Large intestine (tissue), 3 donors: Measurements from ENCODE around the gene IL37. TPM values are rescaled to one million over a fixed set of nuclear protein-coding genes. Genes with fewer than 3 reads are reported as not detected.

Source experiments
- DNase-seq, 2 donors: peaks; one replicate each; pipeline versions ENCODE4 v3.0.0 to v3.0.0-alpha.2; 2013
- H3K27ac ChIP-seq: one replicate; pipeline ENCODE4 v1.5.1; 2013; ENCODE audit warnings: low read length
- H3K27me3 ChIP-seq: 2 replicates; pipeline ENCODE4 v1.6.1; 2013; ENCODE audit warnings: low read length; ENCODE audit not compliant: control insufficient read depth, insufficient read depth
- H3K36me3 ChIP-seq: 2 replicates; pipeline ENCODE4 v1.6.1; 2013; ENCODE audit warnings: low read length; ENCODE audit not compliant: control insufficient read depth, insufficient read depth
- H3K4me1 ChIP-seq: one replicate; pipeline ENCODE4 v1.6.1; 2013; ENCODE audit warnings: low read length; ENCODE audit not compliant: control insufficient read depth, insufficient read depth
- H3K4me3 ChIP-seq: one replicate; pipeline ENCODE4 v1.5.1; 2013; ENCODE audit warnings: low read length
- H3K9me3 ChIP-seq: one replicate; pipeline ENCODE4 v1.6.1; 2013; ENCODE audit warnings: mild to moderate bottlenecking, low read depth, low read length, moderate library complexity; ENCODE audit not compliant: control insufficient read depth
- WGBS: methylation state at CpG from one replicate; pipeline ENCODE4 v1.1.5; 2013; ENCODE audit warnings: low lambda C conversion rate; ENCODE audit not compliant: insufficient coverage; 5-methylcytosine and 5-hydroxymethylcytosine counted together
- polyA plus RNA-seq: library from polyadenylated mRNA; unstranded; fragments of 120-200 nt; gene quantifications from one replicate; pipeline ENCODE4 v1.2.1, GENCODE V29; 2013

IL37 gene
- polyA plus RNA-seq, 1 donor: 1.6 TPM

GRCh38 chr2:112940859-112941625 is 30.1 kb downstream of the IL37 start:
- Histone ChIP-seq H3K4me1 (no peaks in the 10 kb centered on the region), H3K27me3 (no peaks in the 10 kb centered on the region), H3K9me3 (no peaks in the 10 kb centered on the region), H3K4me3 (no peak overlapping the region), H3K27ac (no peak overlapping the region), H3K36me3 (no peaks in the 10 kb centered on the region)
- WGBS: no CpG with 5 or more reads among the region's 3 CpGs
- no peak for DNase-seq

DNA sequence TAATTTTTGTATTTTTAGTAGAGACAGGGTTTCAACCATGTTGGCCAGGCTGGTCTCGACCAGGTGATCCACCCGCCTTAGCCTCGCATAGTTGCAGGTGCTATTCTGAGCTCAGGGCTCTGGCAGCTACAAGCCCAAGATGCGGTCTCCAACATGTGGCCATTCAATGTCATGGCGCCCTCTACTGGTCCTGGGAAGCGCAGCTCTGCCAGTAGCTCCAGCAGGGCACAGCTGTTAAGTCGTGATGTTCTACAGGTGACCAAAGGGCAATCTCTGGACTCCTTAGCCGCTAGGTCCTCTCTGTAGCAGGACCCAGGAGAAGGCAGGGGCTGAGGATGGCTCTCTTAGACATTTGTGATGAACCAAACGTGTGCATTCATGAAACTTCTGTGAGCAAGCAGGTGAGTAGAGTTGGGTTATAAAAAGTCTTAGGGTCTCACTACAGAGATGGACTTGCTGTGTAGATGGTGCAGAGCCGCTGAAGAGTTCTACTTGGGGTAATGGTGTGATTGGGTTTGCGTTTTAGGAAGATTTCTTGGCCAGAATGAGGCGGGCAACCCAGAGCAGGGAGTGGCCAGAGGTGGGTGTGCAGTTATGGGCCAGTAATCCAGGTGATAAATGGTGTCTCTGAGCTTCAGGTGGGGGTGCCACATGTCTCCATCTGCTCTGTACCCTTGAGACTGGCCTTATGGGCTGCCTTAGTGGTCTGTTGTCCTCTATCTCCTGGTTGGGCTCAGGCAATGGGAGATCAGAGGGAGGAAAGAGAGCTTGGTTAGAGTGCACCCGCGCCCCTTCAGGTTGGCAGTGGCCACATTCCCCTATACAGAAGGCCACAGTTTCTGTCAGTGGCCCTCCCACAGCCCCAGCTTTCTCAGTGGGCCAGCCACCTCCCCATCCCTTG is 31.0 kb downstream of the IL37 start:
- H3K4me1 ChIP-seq: no peaks in the 10 kb centered on the region
- H3K4me3 ChIP-seq: no peak overlapping the region
- no peaks in the 10 kb centered on the region for H3K36me3 ChIP-seq
- no peak overlapping the region for H3K27ac ChIP-seq
- no peaks in the 10 kb centered on the region for H3K27me3 ChIP-seq
- no CpG with 5 or more reads among the region's 14 CpGs for WGBS
- DNase-seq: peak; percentile 86 to 87
- H3K9me3 ChIP-seq: peaks cover 7% of the 10 kb centered on the region

DNA sequence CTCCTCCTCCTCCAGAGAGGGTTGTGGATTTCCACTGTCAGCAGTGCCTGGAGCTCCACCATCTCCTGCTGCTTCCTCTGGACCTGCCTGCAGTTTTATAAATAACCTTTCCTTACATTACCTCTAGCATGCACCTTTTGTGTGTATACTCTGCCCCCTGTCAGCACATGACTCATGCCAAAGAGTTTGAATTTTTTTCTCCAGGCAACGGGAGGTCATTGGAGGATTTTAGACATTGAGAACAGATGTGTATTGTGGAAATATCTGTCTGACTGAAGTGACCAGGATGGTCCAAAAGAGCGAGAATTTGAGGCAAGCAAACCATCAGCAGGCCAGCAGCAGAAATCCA is 31.7 kb downstream of the IL37 start:
- no peaks in the 10 kb centered on the region for H3K27me3 ChIP-seq
- WGBS: no CpG with 5 or more reads among the region's 2 CpGs
- peaks cover 12% of the 10 kb centered on the region for H3K9me3 ChIP-seq
- peak in 1 of 2 donors; percentile 40 for DNase-seq
- H3K4me1 ChIP-seq: no peaks in the 10 kb centered on the region
- no peak overlapping the region for H3K4me3 ChIP-seq
- no peaks in the 10 kb centered on the region for H3K36me3 ChIP-seq
- H3K27ac ChIP-seq: no peak overlapping the region

- H3K27me3 ChIP-seq: peaks cover 2% of the 10 kb centered on the region
- H3K27ac ChIP-seq: no peak overlapping the region
- H3K4me3 ChIP-seq: no peak overlapping the region
- 100% methylated on average over 1 of the region's 1 CpG for WGBS
- DNase-seq: no peak
- H3K4me1 ChIP-seq: no peaks in the 10 kb centered on the region
- peaks cover 12% of the 10 kb centered on the region for H3K9me3 ChIP-seq
- H3K36me3 ChIP-seq: no peaks in the 10 kb centered on the region
Measured at GRCh38 chr2:112944971-112945370, 34.0 kb downstream of the IL37 start.

GRCh38 chr2:112946086-112946485 is 35.1 kb downstream of the IL37 start:
- no peak for DNase-seq
- Histone ChIP-seq H3K36me3 (no peaks in the 10 kb centered on the region), H3K27me3 (peaks cover 2% of the 10 kb centered on the region), H3K9me3 (peaks cover 12% of the 10 kb centered on the region), H3K4me1 (no peaks in the 10 kb centered on the region), H3K27ac (no peak overlapping the region), H3K4me3 (no peak overlapping the region)
- no CpG with 5 or more reads among the region's 2 CpGs for WGBS

DNA sequence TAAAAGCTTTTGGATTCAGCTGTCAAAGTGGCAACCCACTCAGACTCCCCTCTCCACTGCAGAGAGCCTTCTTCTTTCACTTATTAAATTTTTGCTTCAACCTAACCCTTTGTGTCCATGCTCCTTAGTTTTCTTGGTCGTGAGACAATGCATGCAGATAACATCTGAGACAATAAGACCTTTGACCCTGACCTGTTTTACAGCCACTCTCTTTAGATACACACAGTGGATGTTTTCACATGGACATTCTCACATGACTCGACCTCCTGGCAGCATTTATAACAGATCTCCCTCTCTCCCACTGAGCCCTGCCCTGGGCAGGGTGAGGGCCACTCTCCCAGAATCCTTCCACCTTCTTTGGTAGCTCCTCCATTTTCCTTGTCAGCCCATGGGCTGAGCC is 36.4 kb downstream of the IL37 start:
- WGBS: 30% methylated on average over 2 of the region's 2 CpGs
- peaks cover 12% of the 10 kb centered on the region for H3K9me3 ChIP-seq
- peaks cover 2% of the 10 kb centered on the region for H3K27me3 ChIP-seq
- no peak overlapping the region for H3K4me3 ChIP-seq
- DNase-seq: no peak
- no peak overlapping the region for H3K27ac ChIP-seq
- no peaks in the 10 kb centered on the region for H3K4me1 ChIP-seq
- no peaks in the 10 kb centered on the region for H3K36me3 ChIP-seq

GRCh38 chr2:112949456-112949855 is 38.5 kb downstream of the IL37 start:
- no CpG with 5 or more reads among the region's 8 CpGs for WGBS
- no peak overlapping the region for H3K27ac ChIP-seq
- DNase-seq: no peak
- peaks cover 2% of the 10 kb centered on the region for H3K27me3 ChIP-seq
- no peak overlapping the region for H3K4me3 ChIP-seq
- peaks cover 12% of the 10 kb centered on the region for H3K9me3 ChIP-seq
- H3K4me1 ChIP-seq: no peaks in the 10 kb centered on the region
- H3K36me3 ChIP-seq: no peaks in the 10 kb centered on the region

DNA sequence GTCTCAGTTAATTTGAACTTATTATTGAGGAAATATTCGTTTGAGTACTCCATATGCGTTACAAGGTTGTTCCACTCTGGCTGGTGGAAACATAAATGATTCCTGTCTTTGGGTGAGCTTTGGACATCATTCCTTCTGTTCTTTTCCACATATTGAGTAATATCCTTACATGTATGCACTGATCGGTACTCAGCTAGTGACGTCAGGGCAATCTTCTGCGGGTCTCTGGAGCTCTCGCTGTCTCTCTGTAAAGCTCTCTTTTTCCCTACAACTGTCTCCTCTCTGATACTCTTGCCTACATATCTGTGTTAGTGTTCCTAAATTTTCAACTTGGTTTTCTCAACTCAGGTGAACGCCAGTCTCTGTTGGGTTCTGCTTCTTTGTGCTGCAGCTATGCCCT is 43.4 kb downstream of the IL37 start:
- H3K27ac ChIP-seq: no peak overlapping the region
- H3K9me3 ChIP-seq: no peaks in the 10 kb centered on the region
- no peaks in the 10 kb centered on the region for H3K36me3 ChIP-seq
- no peak for DNase-seq
- 100% methylated on average over 1 of the region's 7 CpGs for WGBS
- no peak overlapping the region for H3K4me3 ChIP-seq
- H3K27me3 ChIP-seq: peaks cover 2% of the 10 kb centered on the region
- no peaks in the 10 kb centered on the region for H3K4me1 ChIP-seq

DNA sequence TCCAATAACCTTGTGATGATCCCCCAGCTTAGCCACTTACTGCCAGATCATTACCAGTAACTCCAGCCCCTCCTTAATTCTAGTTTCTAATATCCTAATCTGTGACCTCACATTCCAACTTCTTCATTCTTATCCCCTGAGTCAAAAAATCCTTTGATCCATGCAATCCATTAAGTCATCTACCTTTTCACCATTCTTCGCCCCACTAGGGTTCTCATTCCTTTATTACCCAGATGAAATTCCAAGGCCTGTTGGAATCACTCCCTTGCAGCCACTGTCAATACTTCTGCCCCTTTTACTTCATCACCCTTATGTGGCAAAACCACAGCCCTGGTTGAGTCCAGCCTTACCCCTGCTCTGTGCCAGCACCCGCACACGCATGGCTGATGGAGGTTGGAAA is 46.5 kb downstream of the IL37 start:
- H3K36me3 ChIP-seq: no peaks in the 10 kb centered on the region
- DNase-seq: no peak
- WGBS: no CpG with 5 or more reads among the region's 3 CpGs
- H3K27me3 ChIP-seq: no peaks in the 10 kb centered on the region
- H3K27ac ChIP-seq: no peak overlapping the region
- no peaks in the 10 kb centered on the region for H3K4me1 ChIP-seq
- no peak overlapping the region for H3K4me3 ChIP-seq
- H3K9me3 ChIP-seq: no peaks in the 10 kb centered on the region

- peak; percentile 26 to 38 for DNase-seq
- WGBS: no CpG with 5 or more reads among the region's 9 CpGs
- H3K4me1 ChIP-seq: no peaks in the 10 kb centered on the region
- no peaks in the 10 kb centered on the region for H3K9me3 ChIP-seq
- H3K27ac ChIP-seq: no peak overlapping the region
- no peak overlapping the region for H3K4me3 ChIP-seq
- no peaks in the 10 kb centered on the region for H3K27me3 ChIP-seq
- H3K36me3 ChIP-seq: no peaks in the 10 kb centered on the region
Measured at GRCh38 chr2:112958428-112959108, 47.6 kb downstream of the IL37 start.
